Central memory CD4-positive, alpha-beta T cell (primary cell): ENCODE results near the gene GRID1.

ENCODE experiments used
- DNase-seq: peaks from one replicate; pipeline ENCODE4 v3.0.0; 2022

Gene GRID1

GRCh38 chr10:85901599-85901998 lies 465.0 kb downstream of the GRID1 start:
- DNase-seq, result no peak

GRCh38 chr10:85900487-85900886 lies 466.1 kb downstream of the GRID1 start:
- DNase-seq, result no peak

DNA sequence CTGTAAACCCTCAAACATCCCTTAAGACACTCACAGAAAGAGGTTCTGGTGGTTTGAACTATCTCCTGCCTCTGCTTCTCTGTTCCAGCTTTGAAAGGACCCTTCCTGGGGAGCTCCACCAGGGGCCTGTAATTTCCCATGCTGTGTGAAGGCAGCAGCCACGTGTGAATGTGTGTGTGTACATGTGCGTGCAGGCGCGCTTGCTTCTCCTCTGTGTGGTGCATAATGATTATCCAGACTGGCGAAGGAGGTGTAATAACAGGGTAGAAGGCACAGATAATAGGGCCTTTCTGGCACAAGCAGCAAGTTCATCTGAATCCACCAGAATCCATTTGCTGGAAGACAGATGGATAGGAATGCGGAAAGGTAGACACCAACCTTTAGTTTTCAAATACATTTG lies 466.5 kb downstream of the GRID1 start:
- DNase-seq, result no peak

DNA sequence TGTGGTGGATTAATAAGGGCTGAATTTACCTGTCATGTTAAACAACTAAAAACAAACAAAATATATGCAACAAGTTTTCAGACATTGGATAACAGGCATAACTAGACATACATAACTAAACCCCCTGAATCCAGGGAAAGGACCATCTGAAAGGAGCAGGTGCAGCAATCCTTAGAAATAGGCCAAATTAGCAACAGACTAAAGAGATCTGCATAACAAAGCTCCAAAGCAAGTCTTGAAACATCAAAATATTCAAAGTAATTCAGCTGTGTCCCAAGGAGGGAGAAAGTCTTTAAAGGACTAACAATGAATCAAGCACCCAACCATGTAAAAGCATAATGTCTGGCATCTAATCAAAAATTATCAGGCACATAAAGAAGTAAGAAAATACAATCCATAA lies 475.1 kb downstream of the GRID1 start:
- no peak for DNase-seq

DNA sequence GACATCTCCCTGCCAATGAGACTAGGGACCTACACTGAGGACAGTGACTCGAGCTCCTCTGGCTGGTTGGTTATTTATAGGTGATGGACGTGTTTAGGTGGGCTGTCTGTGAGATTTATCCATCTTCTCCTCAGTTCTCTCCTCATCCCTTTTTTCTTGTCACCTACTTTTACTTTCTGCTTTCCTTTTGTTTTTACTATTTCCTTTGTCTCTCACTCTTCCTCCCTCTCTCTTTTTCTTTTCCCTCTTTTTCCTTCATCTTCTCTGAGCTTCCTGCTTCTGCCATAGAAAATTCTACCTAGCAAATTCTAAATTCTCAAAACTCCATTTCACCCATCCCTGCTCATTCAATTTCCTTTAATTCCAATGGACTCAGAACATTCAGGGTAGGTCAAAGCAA lies 478.0 kb downstream of the GRID1 start:
- no peak for DNase-seq

GRCh38 chr10:85888004-85888403 lies 478.6 kb downstream of the GRID1 start:
- DNase-seq, result no peak

GRCh38 chr10:85874208-85874607 lies 492.4 kb downstream of the GRID1 start:
- DNase-seq, result no peak

- no peak for DNase-seq
These were observed 493.5 kb downstream of the GRID1 start for GRCh38 chr10:85873063-85873462.

GRCh38 chr10:85868627-85869499 lies 497.7 kb downstream of the GRID1 start:
- DNase-seq, result no peak

- DNase-seq, result no peak
These were observed 501.6 kb downstream of the GRID1 start for GRCh38 chr10:85864868-85865526.

DNA sequence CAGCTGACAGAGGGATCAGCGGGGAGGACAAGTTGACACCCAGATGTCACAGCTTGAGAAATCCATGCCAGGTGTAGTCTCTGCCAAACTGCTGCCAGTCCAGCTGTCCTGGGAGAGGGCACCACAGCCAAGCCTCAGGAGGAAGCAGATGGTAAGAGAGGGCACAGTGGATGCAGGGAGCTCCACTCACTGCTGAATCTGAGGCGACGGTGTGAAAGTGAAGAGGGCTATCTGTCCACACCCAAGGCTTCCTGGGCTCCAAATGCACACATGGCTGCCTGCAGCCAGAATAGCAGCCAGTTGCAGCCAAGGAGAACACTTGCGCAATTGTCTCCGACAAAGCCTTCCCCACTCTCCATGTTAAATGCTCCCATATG lies 502.4 kb downstream of the GRID1 start:
- DNase-seq, result no peak

DNA sequence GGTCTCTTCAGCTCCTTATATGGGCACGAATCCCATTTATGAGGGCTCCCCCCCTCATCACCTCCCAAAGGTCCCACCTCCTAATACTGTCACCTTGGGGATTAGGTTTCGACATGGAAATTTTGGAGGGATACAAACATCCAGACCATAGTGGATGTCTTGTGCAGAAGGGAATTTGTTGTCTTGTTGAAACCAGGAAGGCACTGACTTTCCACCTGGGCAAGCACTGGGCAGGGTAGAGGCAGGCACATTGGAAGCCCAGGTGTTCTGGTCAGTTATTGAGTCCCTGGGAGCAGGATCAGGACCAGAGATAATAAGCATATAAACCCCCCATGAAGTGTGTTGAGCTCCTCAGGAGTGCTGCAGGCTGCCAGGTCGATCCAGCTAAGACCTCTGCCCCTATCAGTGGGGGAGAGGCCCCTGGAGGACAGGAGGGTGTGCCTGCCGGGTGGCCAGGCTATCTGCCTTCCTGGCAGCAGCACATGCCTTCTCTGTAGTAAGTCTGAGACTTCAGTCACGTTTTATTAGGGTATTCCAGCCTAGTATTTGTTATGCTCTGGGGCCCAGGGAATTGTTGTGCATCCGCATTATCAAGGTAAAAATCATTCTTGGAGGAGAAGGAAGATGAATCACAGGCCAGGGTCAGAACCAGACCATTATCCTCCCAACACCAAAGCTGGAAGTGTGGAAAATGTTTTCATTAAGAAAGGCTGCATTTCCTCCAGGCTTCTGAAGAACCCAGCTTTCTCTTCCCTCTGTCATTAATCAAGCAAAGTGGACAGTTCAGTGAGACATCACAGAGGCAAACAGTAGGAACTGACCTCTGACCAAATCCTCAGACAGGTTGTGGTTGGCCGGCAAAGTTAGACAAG lies 503.1 kb downstream of the GRID1 start:
- DNase-seq, result no peak

DNA sequence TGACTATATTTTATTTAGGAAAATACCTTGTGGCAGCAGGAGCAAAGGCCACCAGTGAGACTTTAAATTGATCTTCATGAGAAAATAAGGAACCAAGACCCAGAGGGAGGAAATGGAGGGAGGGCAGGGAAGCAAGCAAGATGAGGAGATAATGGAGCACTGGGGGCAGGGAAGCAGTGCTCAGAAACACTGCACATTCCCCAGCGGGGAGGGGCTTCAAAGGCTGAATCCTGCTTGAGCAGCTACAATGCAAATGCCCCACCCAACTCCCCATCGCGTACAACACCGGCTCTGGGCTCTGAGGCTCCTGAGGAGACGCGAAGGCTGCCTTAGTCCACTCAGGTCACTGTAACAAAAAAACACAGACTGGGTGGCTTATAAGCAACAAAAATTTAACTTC lies 503.8 kb downstream of the GRID1 start:
- no peak for DNase-seq

- no peak for DNase-seq
These were observed 504.9 kb downstream of the GRID1 start for GRCh38 chr10:85861513-85862197.

GRCh38 chr10:85859859-85860258 lies 506.7 kb downstream of the GRID1 start:
- no peak for DNase-seq

- no peak for DNase-seq
These were observed 507.6 kb downstream of the GRID1 start for GRCh38 chr10:85858776-85859515.

- DNase-seq, result no peak
These were observed 508.8 kb downstream of the GRID1 start for GRCh38 chr10:85857791-85858190.

DNA sequence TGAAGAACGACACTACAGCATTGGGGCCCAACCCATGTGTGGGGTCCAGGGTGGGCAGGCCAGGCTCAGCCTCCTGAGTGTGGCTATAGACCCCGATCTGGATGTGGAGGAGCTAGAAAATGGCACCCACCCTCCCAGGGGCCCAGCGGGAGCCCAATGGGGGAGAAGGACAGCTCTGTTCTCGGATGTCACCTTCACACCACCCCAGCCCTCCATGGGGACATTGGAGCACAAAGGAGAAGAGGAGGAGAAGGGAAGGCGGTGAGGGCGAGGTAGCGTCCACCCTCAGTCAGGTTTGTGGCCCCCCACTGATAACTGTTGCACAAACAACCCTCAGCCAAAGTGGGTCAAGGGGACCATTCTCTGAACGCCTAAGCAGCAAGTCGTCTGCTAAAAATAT lies 509.3 kb downstream of the GRID1 start:
- DNase-seq, result no peak

DNA sequence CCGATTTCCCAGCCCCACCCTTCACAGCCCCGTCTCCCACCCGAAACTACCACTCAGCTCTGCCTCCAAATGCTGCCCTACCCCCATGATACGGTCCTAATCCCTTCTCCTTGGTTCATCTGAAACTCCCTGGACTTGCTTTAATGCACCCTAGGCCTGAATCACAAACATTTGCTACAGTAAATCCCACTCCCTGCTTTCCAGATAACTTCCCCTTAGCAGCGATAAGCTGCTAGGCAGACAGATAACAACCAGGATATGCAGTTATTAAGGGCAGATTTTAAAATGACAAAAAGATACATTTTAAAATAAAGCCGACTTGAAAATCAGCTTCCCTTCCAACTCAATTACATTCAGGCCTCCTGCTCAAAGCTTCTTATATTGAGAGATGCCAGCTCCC lies 514.7 kb downstream of the GRID1 start:
- DNase-seq, result no peak

DNA sequence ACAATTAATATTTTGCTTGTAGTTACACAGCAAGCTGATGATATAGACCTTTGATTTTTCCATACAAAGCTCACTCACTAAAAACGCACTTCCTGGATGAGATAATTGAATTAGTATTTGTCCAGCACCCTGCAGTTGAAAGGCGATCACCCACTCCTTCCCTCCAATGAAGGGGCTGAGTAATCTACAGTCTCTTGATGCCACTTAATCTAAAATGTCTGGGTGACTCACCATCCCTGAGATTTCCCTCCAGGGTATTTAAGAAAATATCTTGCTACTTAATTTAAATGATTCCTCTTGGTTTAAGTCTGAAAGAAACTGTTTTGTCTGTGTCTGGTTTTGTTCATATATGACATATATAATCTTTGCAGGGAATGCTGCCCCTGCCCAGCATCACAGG lies 515.3 kb downstream of the GRID1 start:
- DNase-seq, result no peak

GRCh38 chr10:85850736-85851135 lies 515.9 kb downstream of the GRID1 start:
- DNase-seq, result no peak

DNA sequence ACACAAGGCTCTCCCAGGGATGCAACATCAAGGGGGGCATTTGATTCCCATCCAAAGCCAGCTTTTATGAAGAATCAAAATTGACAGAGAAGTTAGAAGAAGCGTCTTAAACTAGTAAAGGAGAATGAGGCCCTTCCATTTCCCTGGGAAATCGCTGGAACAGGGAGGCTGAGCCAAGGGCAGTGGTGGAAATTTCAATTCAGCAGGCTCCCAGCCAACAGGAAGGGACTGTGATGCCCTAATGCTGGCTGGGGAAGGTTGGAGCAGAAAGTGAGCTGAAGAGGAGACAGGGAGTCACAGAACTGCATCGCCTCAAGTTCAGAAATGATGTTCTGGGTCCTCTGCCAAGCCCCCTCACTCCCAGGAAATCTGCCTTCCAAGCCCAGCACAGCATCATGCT lies 517.3 kb downstream of the GRID1 start:
- no peak for DNase-seq
